HepG2 (cell line): Measurements from ENCODE around the gene PRSS36. TPM values are rescaled to one million over a fixed set of nuclear protein-coding genes. Genes with fewer than 3 reads are reported as not detected.
A peak's percentile ranks its signal among the peaks of the same experiment; 100 is the strongest.

Experiments used
- ATAC-seq: fragments of 200-7000 bp; cut with Tn5 transposase; 3 replicates; pipeline ENCODE4 v1.9.1; 2020; ENCODE audit warnings: mild to moderate bottlenecking, moderate library complexity
- BruUV-seq: library from RNA; stranded (reverse); fragments of 400-500 nt; replicated peaks from 2 replicates; lab custom pipeline; 2021; lab: Mats Ljungman, UMichigan
- CTCF ChIA-PET: fragments of 300-600 bp; formaldehyde crosslinking; extraction: SDS; loops from one replicate; lab custom pipeline; 2021; ENCODE audit warnings: low total read pairs, inconsistent platforms, low intra/inter-chr PET ratio; lab: Yijun Ruan, JAX
- POLR2A ChIA-PET: fragments of 350-600 bp; sonication (Branson Sonifier 250); formaldehyde crosslinking; loops from one replicate; lab custom pipeline; 2020; ENCODE audit warnings: antibody characterized with exemption, inconsistent platforms; lab: Yijun Ruan, JAX
- DNase-seq: peaks from one replicate; pipeline ENCODE4 v3.0.0-alpha.2; 2015; ENCODE audit warnings: low spot score
- FAIRE-seq: peaks from 3 replicates; lab custom pipeline; 2011; peaks lifted over from hg19 to GRCh38; lab: Jason Lieb, UNC
- H2AFZ ChIP-seq: one replicate; pipeline ENCODE4 v1.6.1; 2011; ENCODE audit warnings: low read length, inconsistent platforms
- H3K27ac ChIP-seq: fragments of 300-600 bp; 3 replicates; pipeline ENCODE4 v1.8.0; 2011; ENCODE audit warnings: mixed run types, mild to moderate bottlenecking, mixed read lengths, low read length, inconsistent platforms; ENCODE audit not compliant: insufficient read depth; ENCODE audit errors: extremely low read length
- H3K27me3 ChIP-seq, 2 experiments: fragments of 200-600 bp in 1 of 2; 2 replicates in 1 of 2; 3 replicates in 1 of 2; pipeline versions ENCODE4 v1.6.0 to v1.8.0; 2011; ENCODE audit warnings: low read length in 2 of 2, mild to moderate bottlenecking in 2 of 2, moderate library complexity in 2 of 2, inconsistent platforms in 1 of 2; ENCODE audit not compliant: insufficient read depth in 2 of 2, control insufficient read depth in 1 of 2
- H3K36me3 ChIP-seq, 2 experiments: fragments of 200-600 bp in 1 of 2; replicated peaks in 1 of 2; 2 replicates in 1 of 2; 3 replicates in 1 of 2; pipeline versions ENCODE4 v1.5.1 to v1.8.0; 2011; ENCODE audit warnings: low read length in 2 of 2, inconsistent platforms in 1 of 2; ENCODE audit not compliant: insufficient read depth in 2 of 2, control insufficient read depth in 1 of 2
- H3K4me1 ChIP-seq: 2 replicates; pipeline ENCODE4 v1.5.1; 2012; ENCODE audit warnings: low read length, inconsistent platforms; ENCODE audit not compliant: insufficient read depth
- H3K4me2 ChIP-seq: 2 replicates; pipeline ENCODE4 v1.6.0; 2011; ENCODE audit warnings: low read depth, low read length, inconsistent platforms
- H3K4me3 ChIP-seq, 3 experiments: fragments of 200-600 bp in 1 of 3; sonication (generic), shearing (Covaris generic) in 1 of 3; replicated peaks in 1 of 3; 2 replicates each; pipeline ENCODE4 v1.5.1; 2011 to 2016; ENCODE audit warnings: low read length in 3 of 3, inconsistent platforms in 2 of 3, low read depth in 2 of 3, mild to moderate bottlenecking in 2 of 3, control low read depth in 1 of 3, mixed read lengths in 1 of 3; ENCODE audit not compliant: insufficient read depth in 1 of 3
- H3K79me2 ChIP-seq: one replicate; pipeline ENCODE4 v1.6.1; 2011; ENCODE audit warnings: low read length, inconsistent platforms; ENCODE audit not compliant: insufficient read depth
- H3K9ac ChIP-seq: 2 replicates; pipeline ENCODE4 v1.6.0; 2011; ENCODE audit warnings: mild to moderate bottlenecking, low read depth, low read length, inconsistent platforms; ENCODE audit not compliant: insufficient read depth
- H3K9me3 ChIP-seq: 2 replicates; pipeline ENCODE4 v1.5.1; 2012; ENCODE audit warnings: mild to moderate bottlenecking, low read length
- H4K20me1 ChIP-seq: 2 replicates; pipeline ENCODE4 v1.6.0; 2011; ENCODE audit warnings: inconsistent platforms, mild to moderate bottlenecking, low read length, moderate library complexity; ENCODE audit not compliant: insufficient read depth
- ATF1 ChIP-seq: IDR thresholded peaks from 2 replicates; pipeline ENCODE4 v1.6.1; 2016; ENCODE audit warnings: mild to moderate bottlenecking, control low read depth
- GLI4 ChIP-seq: sonication (generic); formaldehyde crosslinking; IDR thresholded peaks from 2 replicates; pipeline ENCODE4 v1.5.1; 2020; ENCODE audit warnings: missing genetic modification reagents, mild to moderate bottlenecking, moderate library complexity, borderline replicate concordance
- NFKBIZ ChIP-seq: IDR thresholded peaks from 2 replicates; pipeline ENCODE4 v1.6.1; 2018; ENCODE audit warnings: missing genetic modification reagents, missing compliant biosample characterization
- POLR2G ChIP-seq: fragments of 200-400 bp; formaldehyde crosslinking; IDR thresholded peaks from 2 replicates; pipeline ENCODE4 v1.6.1; 2018; ENCODE audit warnings: mild to moderate bottlenecking, low read depth, low read length, moderate library complexity
- RAD51 ChIP-seq: fragments of 450-650 bp; IDR thresholded peaks from 2 replicates; pipeline ENCODE4 v1.6.1; 2016; ENCODE audit warnings: borderline replicate concordance
- RBM39 ChIP-seq: fragments of 200-400 bp; formaldehyde crosslinking; IDR thresholded peaks from one replicate; pipeline ENCODE4 v1.6.1; 2018; ENCODE audit warnings: antibody characterized with exemption, mild to moderate bottlenecking, low read depth, low read length; ENCODE audit not compliant: poor library complexity, severe bottlenecking
- ZNF160 ChIP-seq: sonication (generic); formaldehyde crosslinking; IDR thresholded peaks from 2 replicates; pipeline ENCODE4 v1.8.0; 2022; ENCODE audit warnings: mild to moderate bottlenecking, inconsistent platforms, missing genetic modification reagents
- ZNF350 ChIP-seq: sonication (generic); formaldehyde crosslinking; IDR thresholded peaks from 2 replicates; pipeline ENCODE4 v1.4.0; 2020; ENCODE audit warnings: mild to moderate bottlenecking, low read depth, missing genetic modification reagents, borderline replicate concordance
- ZNF768 ChIP-seq: sonication (generic); formaldehyde crosslinking; IDR thresholded peaks from 2 replicates; pipeline ENCODE4 v1.4.0; 2020; ENCODE audit warnings: missing genetic modification reagents
- WGBS: methylation state at CpG from one replicate; pipeline ENCODE4 v1.1.6; 2017; ENCODE audit warnings: low lambda C conversion rate; 5-methylcytosine and 5-hydroxymethylcytosine counted together
- in situ Hi-C: cut with HindIII; loops from 2 replicates; pipeline ENCODE4 v1.10.0; 2017; ENCODE audit warnings: low pct_unique_long_range_greater_than_20kb; ENCODE audit not compliant: extremely low pct_ligation_motif_present
- intact Hi-C: fragments of 100-400 bp; cut with micrococcal nuclease; formaldehyde crosslinking; loops from one replicate; pipeline ENCODE4 v1.10.0; 2022; ENCODE audit not compliant: unreplicated experiment
- polyA plus RNA-seq, 8 experiments: library from polyadenylated mRNA; depleted of rRNA in 3 of 8; stranded (reverse) in 7 of 8; unstranded in 1 of 8; fragments of >200 nt; fragmentation: Illumina TruSeq in 4 of 8; extraction: Trizol in 4 of 8; gene quantifications; 2 replicates each; pipeline versions ENCODE4 v1.2.1 to v1.2.3, GENCODE V29; 2011 to 2016; ENCODE audit warnings: low read depth in 4 of 8, missing spikeins in 1 of 8, mixed read lengths in 1 of 8; ENCODE audit not compliant: insufficient read depth in 1 of 8
- total RNA-seq, 5 experiments: library from RNA; depleted of rRNA; stranded (reverse); fragments of >200 nt; fragmentation: Illumina TruSeq; extraction: Trizol; gene quantifications; 2 replicates each; pipeline ENCODE4 v1.2.3, GENCODE V29; 2016; ENCODE audit warnings: low read depth in 1 of 5
- TF ChIP-seq, protein P1 (sequence below): sonication (generic); formaldehyde crosslinking; IDR thresholded peaks from 2 replicates; pipeline ENCODE4 v1.9.0; 2021; ENCODE audit warnings: missing genetic modification reagents, mild to moderate bottlenecking, borderline replicate concordance

Gene PRSS36
- total and polyA plus RNA-seq, 2 of the 13 experiments (the other 11 are each of a cell fraction or from before 2014, with no cell fraction given) = 1.5 to 2.1 TPM

GRCh38 chr16:31134625-31135534 lies 15.0 kb downstream of the PRSS36 start (continued):
- no peak for TF ChIP-seq RBM39
- TF ChIP-seq ZNF350 = 0 out of 2 replicates have a peak, but pooled peaks have one; percentile 12
- 0 out of 2 replicates have a peak, but pooled peaks have one; percentile 62 for TF ChIP-seq GLI4 (CRISPR knock-in tag)
- peak; percentile 32; the same call in 1 of the 2 replicates for TF ChIP-seq RAD51
- no peak for TF ChIP-seq ATF1
- TF ChIP-seq, protein P1, sequence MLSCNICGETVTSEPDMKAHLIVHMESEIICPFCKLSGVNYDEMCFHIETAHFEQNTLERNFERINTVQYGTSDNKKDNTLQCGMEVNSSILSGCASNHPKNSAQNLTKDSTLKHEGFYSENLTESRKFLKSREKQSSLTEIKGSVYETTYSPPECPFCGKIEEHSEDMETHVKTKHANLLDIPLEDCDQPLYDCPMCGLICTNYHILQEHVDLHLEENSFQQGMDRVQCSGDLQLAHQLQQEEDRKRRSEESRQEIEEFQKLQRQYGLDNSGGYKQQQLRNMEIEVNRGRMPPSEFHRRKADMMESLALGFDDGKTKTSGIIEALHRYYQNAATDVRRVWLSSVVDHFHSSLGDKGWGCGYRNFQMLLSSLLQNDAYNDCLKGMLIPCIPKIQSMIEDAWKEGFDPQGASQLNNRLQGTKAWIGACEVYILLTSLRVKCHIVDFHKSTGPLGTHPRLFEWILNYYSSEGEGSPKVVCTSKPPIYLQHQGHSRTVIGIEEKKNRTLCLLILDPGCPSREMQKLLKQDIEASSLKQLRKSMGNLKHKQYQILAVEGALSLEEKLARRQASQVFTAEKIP (CRISPR knock-in tag) = no peak

GRCh38 chr16:31134091-31134571 lies 15.7 kb downstream of the PRSS36 start:
- H3K79me2 ChIP-seq = no peaks in the 10 kb centered on the region
- peaks cover 42% of the 10 kb centered on the region for H3K4me1 ChIP-seq
- FAIRE-seq = no peak
- no peak for ATAC-seq
- TF ChIP-seq POLR2G (0 out of 2 replicates have a peak, but pooled peaks have one; percentile 34), NFKBIZ (CRISPR knock-in tag) (no peak), ZNF768 (CRISPR knock-in tag) (no peak), ZNF160 (CRISPR knock-in tag) (no peak)
- in situ Hi-C loops = no loop called here
- H3K4me2 ChIP-seq = peak overlapping the region; percentile 77
- POLR2A ChIA-PET = interaction anchor here (1.2 to 11.4 kb wide), 4 partner anchors 13 to 193 kb away, joined by 3 to 275 read pairs (median 3); partner anchors contain the start of genes HSD3B7 and KAT8
- H3K27me3 ChIP-seq = peaks cover 2 to 3% of the 10 kb centered on the region in 2 experiments; a peak in 2 of 5 replicates
- no peaks in the 10 kb centered on the region for H3K9me3 ChIP-seq
- H2AFZ ChIP-seq = no peak overlapping the region
- no peak overlapping the region for H3K9ac ChIP-seq
- BruUV-seq = no TSS peak
- intact Hi-C loops = no loop called here
- 80% methylated on average over 5 of the region's 5 CpGs for WGBS
- H4K20me1 ChIP-seq = no peaks in the 10 kb centered on the region
- H3K27ac ChIP-seq = no peak overlapping the region
- no peak overlapping the region; a peak in 1 of 6 replicates for H3K4me3 ChIP-seq
- CTCF ChIA-PET = no interaction called here
- no peak for DNase-seq
- H3K36me3 ChIP-seq = peaks cover 5 to 10% of the 10 kb centered on the region in 2 experiments; a peak in 4 of 5 replicates
